HG03175 (cell line): ENCODE measurements around the gene CCDC28A.
A peak's percentile ranks its signal among the peaks of the same experiment; 100 is the strongest.
"Not testable (repeated sequence)": the region's sequence is repeated elsewhere in the genome, so short reads cannot be mapped to it uniquely, and the experiment has no call there.

Source experiments
- ATAC-seq: cut with Tn5 transposase; IDR thresholded peaks from one replicate; pipeline ENCODE4 v1.9.1; 2021; ENCODE audit warnings: mild to moderate bottlenecking, moderate library complexity; ENCODE audit not compliant: unreplicated experiment

CCDC28A gene

DNA sequence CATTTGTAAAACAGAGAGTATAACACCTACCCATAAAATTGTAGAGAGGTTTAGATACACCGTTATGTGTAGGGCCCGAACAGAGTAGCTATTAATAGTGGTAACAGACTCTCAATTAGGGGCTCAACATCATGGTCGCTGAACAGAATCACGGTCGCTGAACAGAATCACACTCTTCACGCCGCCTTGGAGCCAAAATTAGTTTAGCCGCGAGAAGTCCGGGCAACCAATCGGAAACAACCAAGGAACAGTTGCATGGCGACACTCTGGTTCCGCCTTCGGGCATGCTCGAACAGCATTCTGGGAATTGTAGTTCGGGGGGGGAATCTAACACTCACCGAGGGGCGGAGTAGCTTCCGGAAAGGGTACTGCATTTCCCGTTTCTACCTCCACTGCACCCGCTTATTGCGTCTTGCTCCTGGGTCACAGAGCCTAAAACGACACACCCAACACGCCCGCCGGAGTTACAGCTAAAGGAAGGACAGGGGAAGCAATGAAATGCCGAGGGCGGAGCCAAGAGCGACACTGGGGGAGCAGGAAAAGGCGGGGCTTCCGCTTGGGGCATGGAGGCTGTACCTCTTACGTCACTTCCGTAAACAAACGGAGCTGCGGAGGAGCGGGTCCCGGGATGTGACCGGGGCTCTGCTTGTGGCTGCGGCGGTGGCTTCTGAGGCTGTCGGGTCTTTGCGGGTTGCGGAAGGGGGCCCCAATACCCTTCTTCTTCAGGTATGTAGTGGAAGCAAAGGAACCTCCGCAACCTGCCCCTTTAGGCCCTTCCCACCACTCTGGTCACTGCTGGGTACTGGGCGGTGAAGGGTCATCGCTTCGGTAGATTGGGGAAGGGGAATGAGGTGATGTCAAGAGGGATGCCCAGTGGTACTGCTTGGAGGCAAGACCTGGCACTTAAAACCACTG, at the start of gene CCDC28A:
Gene CCDC28A, plus strand, starts transcription at position 593 of the 915 bp plus-strand sequence. CDS start 2,352 bp downstream, outside the sequence.
- peak; percentile 95 for ATAC-seq

DNA sequence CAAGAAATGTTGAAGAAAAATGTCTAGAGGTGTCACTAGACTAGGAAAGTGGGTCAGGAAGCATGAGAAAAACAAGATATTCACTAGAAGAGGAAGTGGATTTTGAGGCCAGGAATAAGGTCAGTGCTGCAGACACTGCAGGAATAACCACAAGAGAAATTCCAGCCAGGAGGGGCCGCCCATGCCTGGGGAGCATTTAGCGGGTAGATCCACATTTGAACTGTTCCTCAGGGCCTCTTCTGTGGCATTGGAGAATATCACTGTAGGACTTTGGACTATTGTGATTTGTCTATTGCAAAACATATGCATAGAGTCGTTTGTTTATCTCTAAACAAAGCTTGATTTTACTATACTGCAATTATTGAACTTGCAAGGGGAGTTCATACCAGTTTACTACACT, 49.6 kb upstream of the CCDC28A start:
- ATAC-seq: no peak

DNA sequence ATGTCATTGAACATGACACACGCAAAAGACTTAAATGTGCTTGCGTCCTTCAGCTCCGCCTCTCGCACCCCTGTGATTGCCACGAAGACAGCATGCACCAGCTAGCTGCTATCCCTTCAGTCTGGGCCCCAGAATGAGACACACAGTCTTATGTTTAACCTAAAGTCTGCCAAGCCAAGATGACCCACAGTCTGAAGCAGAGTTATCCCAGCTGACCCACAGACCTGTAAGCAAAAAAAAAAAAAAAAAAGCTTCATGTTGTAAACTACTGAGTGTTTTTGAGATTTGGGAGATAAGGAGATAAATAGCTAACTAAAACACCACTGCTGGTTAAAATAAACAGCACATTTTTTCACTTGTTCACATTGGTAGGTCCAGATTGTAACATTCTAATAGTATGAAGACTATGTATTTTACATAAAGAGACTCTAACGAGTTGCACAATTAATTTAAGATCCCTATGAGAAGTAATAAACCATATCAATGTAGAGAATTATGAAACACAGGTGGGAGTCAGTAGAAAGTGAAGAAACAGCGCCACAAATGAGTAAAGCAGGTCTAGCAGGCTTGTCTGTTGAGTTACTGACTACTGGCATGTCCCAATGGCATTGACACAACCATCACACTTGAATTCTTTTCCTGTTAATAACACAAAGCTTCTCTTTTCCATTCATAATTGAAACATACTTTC, 47.4 kb upstream of the CCDC28A start:
- ATAC-seq: no peak

DNA sequence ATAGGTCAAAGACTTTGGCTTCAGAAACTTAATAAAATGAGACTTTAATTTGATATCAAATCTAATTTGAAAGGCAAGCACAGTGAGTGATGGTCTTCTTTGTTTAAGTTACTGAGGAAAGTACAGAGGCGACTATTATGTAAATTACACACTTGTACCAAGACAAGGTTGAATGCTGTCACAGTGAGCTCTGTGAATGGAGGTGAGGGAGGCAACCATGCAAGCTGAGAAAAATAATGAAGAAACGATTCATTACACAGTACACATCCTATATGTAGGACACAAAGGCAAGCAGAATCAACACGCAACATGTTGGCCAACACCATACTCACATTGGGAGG, 46.8 kb upstream of the CCDC28A start:
- no peak for ATAC-seq

DNA sequence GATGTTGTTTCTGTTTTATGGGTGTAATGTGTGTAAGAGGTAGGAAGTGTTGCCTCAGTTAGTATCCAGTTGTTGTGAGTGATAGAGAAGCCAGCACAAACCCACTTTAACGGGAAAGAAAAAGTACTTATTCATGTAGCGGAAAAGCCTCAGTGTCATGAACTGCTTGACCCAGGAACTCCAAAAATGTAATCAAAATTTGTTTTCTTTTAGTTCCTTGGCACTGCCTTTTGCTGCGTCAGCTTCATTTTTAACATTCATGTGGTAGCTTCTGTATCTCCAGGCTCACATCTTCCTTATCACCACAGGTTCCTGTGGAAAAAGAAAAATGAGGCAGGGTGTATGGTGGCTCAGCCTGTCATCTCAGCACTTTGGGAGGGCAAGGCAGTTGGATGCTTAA, 46.4 kb upstream of the CCDC28A start:
- ATAC-seq: no peak

DNA sequence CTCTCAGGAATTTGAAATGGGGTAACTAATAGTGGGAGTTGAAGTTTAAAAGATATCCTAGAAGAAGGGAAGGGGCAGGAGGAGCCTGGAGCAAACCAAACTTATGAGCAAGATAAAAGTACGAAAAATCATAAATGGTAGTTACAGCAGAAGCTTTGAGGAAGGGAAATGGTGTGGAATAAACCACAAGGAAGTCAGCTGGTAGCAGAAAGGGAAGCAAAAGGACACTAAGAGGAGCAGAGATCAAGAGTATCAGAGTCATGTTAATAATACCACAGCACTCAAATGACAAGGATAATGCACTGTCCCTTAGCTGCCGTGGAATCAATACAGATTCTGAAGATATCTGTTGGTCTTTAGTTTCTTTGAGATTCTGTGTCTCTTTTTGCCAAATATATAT, 44.9 kb upstream of the CCDC28A start:
- no peak for ATAC-seq

DNA sequence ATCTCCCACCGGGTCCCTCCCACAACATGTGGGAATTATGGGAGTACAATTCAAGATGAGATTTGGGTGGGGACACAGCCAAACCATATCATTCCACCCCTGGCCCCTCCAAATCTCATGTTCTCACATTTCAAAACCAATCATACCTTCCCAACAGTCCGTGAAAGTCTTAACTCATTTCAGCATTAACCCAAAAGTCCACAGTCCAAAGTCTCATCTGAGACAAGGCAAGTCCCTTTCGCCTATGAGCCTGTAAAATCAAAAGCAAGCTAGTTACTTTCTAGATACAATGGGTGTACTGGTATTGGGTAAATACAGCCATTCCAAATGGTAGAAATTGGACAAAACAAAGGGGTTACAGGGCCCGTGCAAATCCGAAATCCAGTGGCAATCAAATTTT, 43.5 kb upstream of the CCDC28A start:
- ATAC-seq: not testable (repeated sequence)

DNA sequence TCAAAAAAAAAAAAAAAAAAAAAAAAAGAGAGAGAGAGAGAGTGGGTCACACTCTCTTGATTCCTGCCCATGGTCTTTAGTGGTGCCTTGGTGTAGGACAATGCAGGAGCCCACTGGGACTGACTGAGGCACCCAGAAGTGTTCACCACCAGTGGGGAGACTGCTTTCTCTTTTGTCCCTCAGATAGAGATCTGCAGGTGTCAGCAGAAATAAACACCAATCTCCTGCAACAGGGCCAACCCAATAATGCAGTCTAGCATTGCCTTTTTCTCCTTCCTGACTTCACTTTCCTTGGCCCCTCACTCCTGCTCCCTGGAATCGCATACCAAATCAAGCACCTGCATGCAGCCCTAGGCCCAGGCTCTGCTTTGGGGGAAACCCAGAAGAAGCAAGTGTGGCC, 39.0 kb upstream of the CCDC28A start:
- no peak for ATAC-seq

DNA sequence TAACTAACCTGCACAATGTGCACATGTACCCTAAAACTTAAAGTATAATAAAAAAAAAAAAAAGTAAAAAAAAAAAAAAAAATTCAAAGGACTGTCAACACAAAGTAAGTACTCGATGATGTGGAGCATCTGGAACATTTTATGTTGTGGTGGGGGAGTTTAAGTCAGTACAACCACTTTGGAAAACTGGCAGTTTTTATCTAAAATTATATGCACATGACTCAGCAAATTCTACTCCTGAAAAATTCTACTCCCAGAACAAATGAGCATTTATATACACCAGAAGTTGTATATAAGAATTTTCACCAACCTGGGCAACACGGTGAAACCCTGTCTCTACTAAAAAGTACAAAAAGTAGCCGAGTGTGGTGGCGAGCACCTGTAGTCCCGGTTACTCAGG, 36.9 kb upstream of the CCDC28A start:
- no peak for ATAC-seq

DNA sequence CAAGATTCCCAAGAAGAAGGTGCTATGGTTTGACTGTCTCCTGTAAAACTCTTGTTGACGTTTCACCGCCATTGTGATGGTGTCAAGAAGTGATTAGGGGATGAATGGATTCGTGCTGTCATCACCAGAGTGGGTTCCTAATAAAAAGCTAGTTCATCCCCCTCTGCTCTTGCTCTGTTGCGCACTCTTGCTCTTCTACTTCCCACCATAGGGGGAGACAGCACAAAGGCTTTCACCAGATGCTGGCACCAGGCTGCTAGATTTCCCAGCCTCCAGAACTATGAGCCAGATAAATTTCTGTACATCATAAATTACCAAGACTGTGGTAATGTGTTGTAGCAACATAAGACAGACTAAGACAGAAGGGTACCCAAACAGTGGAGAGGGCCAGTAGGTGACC, 21.6 kb upstream of the CCDC28A start:
- ATAC-seq: no peak

DNA sequence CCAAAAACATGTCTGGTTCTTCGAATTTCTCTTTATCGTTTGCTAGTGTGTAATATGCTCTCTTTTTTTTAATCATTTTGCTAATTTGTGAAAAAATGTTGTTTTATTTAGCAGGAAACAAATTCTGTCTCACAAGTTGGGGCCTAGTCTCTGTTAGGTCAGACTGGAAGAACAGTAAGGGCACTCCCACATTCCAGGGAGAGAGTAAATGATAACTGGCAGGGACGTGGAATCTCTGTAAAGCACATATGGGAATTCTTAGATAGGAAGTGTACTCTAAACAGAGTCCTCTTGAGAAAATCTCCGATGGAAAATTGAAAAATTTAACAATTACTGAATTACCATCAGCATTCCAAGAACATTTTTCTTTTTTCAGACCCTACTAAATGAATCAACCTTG, 16.4 kb upstream of the CCDC28A start:
- ATAC-seq: no peak

DNA sequence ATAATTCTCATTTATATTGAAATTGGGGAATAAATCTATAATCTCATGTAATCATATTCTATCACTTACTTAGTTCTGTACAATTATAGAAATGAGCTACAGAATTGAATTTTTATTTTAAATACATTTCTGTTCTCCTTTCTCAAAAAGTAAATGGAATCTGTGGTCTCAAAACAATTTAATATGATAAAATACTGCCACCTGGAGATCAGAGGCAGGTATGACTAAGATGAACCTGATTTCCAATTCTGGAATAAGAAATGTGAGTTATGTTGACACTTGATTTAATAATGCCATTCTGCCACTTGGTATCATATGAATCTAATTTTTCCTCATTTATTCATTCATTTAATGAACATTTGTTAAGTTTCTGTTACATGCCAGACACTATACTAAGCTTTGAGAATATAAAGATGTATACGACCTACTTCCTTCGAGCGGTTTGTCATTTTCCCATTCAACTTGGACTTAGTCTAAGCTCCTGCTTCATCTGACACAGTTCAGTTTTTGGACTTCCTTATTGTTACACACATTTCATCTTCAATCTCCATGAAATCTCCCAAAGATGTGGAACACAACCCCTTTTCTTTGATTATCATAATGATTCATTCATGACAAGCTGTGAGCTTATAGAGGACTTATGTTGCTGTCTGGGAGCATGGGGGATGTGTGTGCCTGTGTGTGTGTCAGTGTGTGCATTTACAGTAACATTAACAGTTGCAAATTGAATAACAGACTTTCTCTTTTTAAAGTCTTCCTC, 7.5 kb upstream of the CCDC28A start:
- ATAC-seq: no peak

DNA sequence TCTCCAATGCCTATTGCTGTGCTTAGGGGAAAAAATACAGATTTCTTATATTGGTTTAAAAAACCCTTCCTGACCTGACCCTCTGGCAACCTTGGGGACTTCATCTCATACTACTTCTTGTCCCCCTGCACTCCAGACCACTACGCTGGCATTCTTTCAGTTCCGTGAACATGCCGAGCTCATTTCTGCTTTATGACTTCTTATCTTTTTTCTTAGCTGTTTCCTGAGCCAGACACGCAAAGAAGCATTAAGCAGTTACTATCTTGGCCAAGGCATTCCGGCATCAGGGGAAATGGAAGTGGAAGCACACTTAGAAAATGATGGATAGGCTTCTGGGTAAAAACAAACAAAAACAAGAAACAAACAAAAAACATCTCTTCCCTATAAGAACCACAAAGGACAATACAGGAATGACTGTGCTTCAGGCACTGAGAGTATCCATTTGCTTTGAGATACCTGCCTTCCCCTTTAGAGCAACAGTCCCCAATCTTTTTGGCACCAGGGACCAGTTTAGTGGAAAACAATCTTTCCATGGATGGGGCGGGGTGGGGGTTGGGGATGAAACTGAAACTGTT, 4.4 kb upstream of the CCDC28A start:
- ATAC-seq: no peak

DNA sequence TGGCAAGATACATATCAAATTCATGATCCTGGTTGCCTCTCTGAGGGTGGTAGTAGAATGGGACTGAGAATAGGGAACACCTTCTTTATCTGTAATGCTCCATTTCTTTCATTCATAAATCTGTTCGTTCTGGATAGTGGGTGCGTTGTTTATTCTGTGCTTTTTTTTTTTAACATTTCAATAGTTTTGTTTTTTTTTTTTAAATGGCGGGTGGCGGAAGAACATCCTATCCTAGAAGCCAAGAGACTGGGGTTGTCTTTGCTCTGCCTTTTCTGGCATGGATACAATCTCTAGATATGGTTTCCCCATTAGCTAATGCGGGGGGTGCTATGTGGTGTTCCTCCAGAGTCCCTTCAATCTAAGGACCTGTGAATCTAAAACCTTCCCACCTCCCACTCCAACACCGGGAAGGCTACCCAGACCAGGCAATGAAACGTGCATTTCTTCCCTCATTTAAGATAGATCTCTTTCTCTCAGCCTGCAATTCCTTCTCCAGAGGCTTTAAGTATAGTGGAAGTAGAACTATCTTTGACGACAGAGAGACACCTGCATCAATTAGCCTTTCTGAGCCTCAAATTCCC, 883 bp upstream of the CCDC28A start:
- no peak for ATAC-seq

DNA sequence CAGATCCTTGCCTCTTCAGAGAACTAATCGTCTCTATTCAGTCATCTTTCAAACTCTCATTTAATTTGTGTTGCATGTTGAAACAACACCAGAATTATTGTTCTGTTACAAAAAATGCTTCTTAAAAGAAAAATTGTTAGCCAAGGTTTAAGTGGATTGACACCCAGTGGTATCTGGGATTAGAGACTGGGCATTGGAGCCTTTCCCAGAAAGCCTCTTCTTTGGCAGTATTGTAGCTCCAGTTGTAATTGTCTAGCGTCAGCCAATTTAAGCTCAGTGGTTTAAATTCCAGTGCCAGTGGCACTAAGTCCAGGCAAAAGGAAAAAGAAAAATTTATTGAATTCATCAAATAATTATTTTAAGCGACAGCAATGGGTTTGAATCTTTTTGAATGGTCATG, 801 bp downstream of the CCDC28A start:
- ATAC-seq: no peak

DNA sequence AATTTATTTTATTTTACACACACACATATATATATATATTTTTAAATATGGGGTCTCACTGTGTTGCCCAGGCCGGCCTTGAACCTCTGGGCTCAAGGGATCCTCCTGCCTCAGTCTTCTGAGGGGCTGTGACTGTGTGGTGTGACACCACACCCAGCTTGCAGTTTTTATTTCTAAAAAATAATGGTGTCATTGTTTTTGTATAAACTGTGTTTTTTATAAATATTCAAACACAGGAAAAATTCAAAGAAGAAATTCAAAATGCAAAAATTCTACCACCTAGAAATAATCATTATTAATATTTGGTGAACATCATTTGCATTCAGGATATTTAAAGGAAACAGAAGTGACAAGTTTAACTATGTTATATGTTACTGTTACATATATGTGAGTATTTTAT, 3.1 kb downstream of the CCDC28A start:
- no peak for ATAC-seq

DNA sequence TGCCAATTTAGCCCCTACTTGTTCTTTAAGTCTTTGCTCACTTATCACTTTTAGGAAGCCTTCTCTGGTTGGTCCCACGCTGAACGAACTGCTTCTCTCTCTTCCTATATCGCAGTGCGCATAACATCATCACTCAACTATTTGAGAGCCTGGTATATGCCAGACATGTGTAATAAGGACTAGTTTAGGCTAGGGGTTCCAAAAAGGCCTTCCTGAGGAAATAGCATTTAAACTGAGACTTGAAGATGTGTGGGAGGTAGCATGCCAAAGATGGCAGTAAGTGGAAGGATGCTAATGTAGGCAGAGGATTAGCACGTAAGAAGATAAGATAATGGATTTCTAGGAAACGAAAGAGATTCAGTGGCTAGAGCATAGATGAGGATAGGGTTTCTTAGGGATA, 4.8 kb downstream of the CCDC28A start:
- ATAC-seq: no peak

DNA sequence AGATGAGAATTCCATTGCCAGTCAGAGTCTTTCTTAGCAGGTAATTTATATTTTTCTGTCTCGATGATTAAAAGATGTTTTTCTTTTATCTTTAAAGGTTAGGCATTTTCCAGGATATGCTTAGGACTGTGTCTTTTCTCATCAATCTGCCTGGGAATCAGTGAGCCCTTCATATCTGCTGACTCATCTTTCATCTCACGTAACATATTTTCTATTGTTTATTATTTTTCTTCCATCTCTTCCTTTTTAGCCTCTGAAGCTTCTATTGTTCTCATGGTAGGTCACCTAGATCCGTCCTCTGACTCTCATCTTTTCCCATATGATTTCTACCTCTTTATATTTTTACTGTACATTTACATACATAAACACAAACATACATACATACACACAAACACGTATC, 8.7 kb downstream of the CCDC28A start:
- no peak for ATAC-seq

DNA sequence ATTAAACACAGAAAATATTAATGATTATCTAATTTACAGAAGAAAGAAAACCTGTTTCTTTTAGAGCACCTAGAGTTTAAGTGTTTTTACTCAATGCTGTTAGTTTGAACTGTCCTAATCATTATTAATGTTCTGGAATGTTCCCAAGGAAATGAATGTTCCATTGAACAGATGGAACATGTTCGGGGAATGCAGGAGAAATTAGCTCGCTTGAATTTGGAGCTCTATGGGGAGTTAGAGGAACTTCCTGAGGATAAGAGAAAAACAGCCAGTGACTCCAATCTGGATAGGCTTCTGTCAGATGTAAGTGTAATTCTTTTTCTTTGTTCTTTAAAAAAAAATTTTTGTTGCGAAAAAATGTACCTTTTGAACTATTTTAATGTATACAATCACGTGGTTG, 11.5 kb downstream of the CCDC28A start:
- ATAC-seq: no peak

DNA sequence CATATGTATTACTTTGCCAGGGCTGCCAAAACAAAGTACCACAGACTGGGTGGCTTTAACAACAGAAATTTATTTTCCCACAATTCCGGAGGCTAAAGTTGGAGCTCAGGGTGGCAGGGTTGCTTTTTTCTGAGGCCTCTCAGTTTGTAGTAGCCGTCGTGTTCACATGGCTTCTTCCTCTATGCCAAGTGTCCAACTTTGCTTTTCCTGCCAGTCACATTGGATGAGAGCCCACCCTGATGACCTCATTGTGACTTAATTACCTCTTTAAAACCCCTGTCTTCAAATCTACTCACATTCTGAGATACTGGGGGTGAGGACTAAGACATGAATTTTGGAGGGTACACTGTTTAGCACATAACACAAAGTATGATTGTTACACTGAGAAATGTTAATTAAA, 12.4 kb downstream of the CCDC28A start:
- ATAC-seq: no peak

DNA sequence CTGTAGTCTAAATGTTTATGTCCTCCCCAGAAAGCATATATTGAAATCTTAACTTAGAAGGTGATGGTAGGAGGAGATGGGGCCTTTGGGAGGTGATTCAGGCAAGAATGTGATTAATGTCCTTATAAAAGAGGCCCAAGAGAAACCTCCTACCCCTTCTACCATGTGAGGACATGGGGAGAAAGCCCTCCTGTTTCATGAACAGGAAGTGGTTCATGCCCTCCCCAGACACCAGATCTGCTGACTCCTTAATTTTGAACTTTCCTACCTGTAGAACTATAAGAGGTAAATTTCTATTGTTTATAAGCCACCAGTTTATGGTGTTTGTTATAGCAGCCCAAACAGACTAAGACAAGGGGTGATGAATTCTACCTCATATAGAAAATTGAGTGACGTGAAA, 13.6 kb downstream of the CCDC28A start:
- ATAC-seq: no peak
